ENCODE data around the gene SGK1. TPM values are rescaled to one million over a fixed set of nuclear protein-coding genes. Genes with fewer than 3 reads are reported as not detected.
"Not testable (repeated sequence)": the region's sequence is repeated elsewhere in the genome, so short reads cannot be mapped to it uniquely, and the experiment has no call there.

Gene SGK1
- polyA plus RNA-seq, 1 donor (not counting 4 experiments of a cell fraction or from before 2014, with no cell fraction given), result 156 TPM

- dilution Hi-C loops (cut with MboI; ENCODE audit: extremely low pct_ligation_motif_present, low sequenced_read_pairs), result no loop called here
These were observed 10.0 kb downstream of the SGK1 start for GRCh38 chr6:134307870-134308269.

DNA sequence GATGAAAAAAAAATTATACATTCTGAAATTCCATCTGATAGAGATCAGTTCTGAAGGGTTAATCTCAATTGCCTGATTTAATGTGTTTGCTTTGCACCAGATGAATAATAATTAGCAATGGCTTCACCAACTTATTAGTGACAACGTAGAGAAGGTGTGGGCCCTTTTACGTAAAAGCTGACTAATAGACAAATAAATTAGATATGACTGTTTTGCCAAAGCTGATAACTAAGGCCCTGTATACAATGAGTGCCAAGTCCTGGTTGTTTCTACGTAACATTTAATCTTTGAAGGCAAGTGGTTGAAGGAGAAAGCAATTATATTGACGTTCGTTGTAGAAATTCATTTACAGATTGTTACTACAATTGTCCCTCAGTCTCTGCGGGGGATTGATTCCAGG is 10.8 kb downstream of the SGK1 start:
- Histone ChIP-seq H3K79me2 (ENCODE audit: control insufficient read depth, insufficient read depth, low read length) (no peaks in the 10 kb centered on the region), H3K4me2 (ENCODE audit: control insufficient read depth, extremely low read depth, insufficient read depth, low read depth, low read length) (no peak overlapping the region), H3K27me3 (ENCODE audit: control insufficient read depth, extremely low read depth, insufficient read depth, low read length) (no peaks in the 10 kb centered on the region), H3K4me1 (ENCODE audit: control insufficient read depth, extremely low read depth, insufficient read depth, low read length) (no peaks in the 10 kb centered on the region), H3K27ac (ENCODE audit: control insufficient read depth, insufficient read depth, low read length) (no peak overlapping the region), H4K20me1 (ENCODE audit: control insufficient read depth, extremely low read depth, insufficient read depth, low read length) (no peaks in the 10 kb centered on the region), H3K4me3 (ENCODE audit: control insufficient read depth in 2 of 3, extremely low read depth in 1 of 3, insufficient read depth in 2 of 3, low read depth in 1 of 3, low read length in 3 of 3) (no peak overlapping the region), H2AFZ (ENCODE audit: control insufficient read depth, low read length) (no peak overlapping the region), H3K36me3 (ENCODE audit: control insufficient read depth in 2 of 2, extremely low read depth in 1 of 2, insufficient read depth in 2 of 2, low read length in 2 of 2) (no peaks in the 10 kb centered on the region), H3K9me1 (ENCODE audit: control insufficient read depth, extremely low read depth, insufficient read depth, low read length) (no peaks in the 10 kb centered on the region), H3K9ac (ENCODE audit: control insufficient read depth, extremely low read depth, insufficient read depth, low read length) (no peak overlapping the region), H3K9me3 (ENCODE audit: control insufficient read depth, low read depth, low read length) (no peaks in the 10 kb centered on the region)
- no peak for TF ChIP-seq CTCF (optimal IDR thresholded peaks at IDR 0.05 in 1 of 3, IDR thresholded peaks at IDR 0.05 in 1 of 3, conservative IDR thresholded peaks at IDR 0.05 in 1 of 3; ENCODE audit: extremely low read depth in 1 of 3, insufficient read depth in 2 of 3, low read length in 3 of 3)
- no peak for TF ChIP-seq EZH2 (IDR thresholded peaks at IDR 0.05; ENCODE audit: low read length)
- FAIRE-seq, result no peak
- dilution Hi-C loops (cut with MboI; ENCODE audit: extremely low pct_ligation_motif_present, low sequenced_read_pairs), result no loop called here
- DNase-seq (ENCODE audit: low read depth, low spot score), result no peak

More at GRCh38 chr6:134307870-134308269, 10.0 kb downstream of the SGK1 start:
- H3K4me1 ChIP-seq (ENCODE audit: control insufficient read depth, extremely low read depth, insufficient read depth, low read length), result no peaks in the 10 kb centered on the region
- DNase-seq (ENCODE audit: low read depth, low spot score) (no peak), FAIRE-seq (no peak)
- no peak for TF ChIP-seq CTCF (optimal IDR thresholded peaks at IDR 0.05 in 1 of 3, IDR thresholded peaks at IDR 0.05 in 1 of 3, conservative IDR thresholded peaks at IDR 0.05 in 1 of 3; ENCODE audit: extremely low read depth in 1 of 3, insufficient read depth in 2 of 3, low read length in 3 of 3)
- no peak for TF ChIP-seq EZH2 (IDR thresholded peaks at IDR 0.05; ENCODE audit: low read length)
- no peaks in the 10 kb centered on the region for H3K27me3 ChIP-seq (ENCODE audit: control insufficient read depth, extremely low read depth, insufficient read depth, low read length)
- H3K9me1 ChIP-seq (ENCODE audit: control insufficient read depth, extremely low read depth, insufficient read depth, low read length), result no peaks in the 10 kb centered on the region
- no peak overlapping the region for H3K4me3 ChIP-seq (ENCODE audit: control insufficient read depth in 2 of 3, extremely low read depth in 1 of 3, insufficient read depth in 2 of 3, low read depth in 1 of 3, low read length in 3 of 3)
- no peak overlapping the region for H3K27ac ChIP-seq (ENCODE audit: control insufficient read depth, insufficient read depth, low read length)
- no peaks in the 10 kb centered on the region for H4K20me1 ChIP-seq (ENCODE audit: control insufficient read depth, extremely low read depth, insufficient read depth, low read length)
- no peaks in the 10 kb centered on the region for H3K9me3 ChIP-seq (ENCODE audit: control insufficient read depth, low read depth, low read length)
- H3K79me2 ChIP-seq (ENCODE audit: control insufficient read depth, insufficient read depth, low read length), result no peaks in the 10 kb centered on the region
- H2AFZ ChIP-seq (ENCODE audit: control insufficient read depth, low read length), result no peak overlapping the region
- H3K4me2 ChIP-seq (ENCODE audit: control insufficient read depth, extremely low read depth, insufficient read depth, low read depth, low read length), result no peak overlapping the region
- no peak overlapping the region for H3K9ac ChIP-seq (ENCODE audit: control insufficient read depth, extremely low read depth, insufficient read depth, low read length)
- H3K36me3 ChIP-seq (ENCODE audit: control insufficient read depth in 2 of 2, extremely low read depth in 1 of 2, insufficient read depth in 2 of 2, low read length in 2 of 2), result no peaks in the 10 kb centered on the region

GRCh38 chr6:134304381-134304780 is 13.5 kb downstream of the SGK1 start:
- H3K27me3 ChIP-seq (ENCODE audit: control insufficient read depth, extremely low read depth, insufficient read depth, low read length); FAIRE-seq; dilution Hi-C loops (cut with MboI; ENCODE audit: extremely low pct_ligation_motif_present, low sequenced_read_pairs); H3K4me2 ChIP-seq (ENCODE audit: control insufficient read depth, extremely low read depth, insufficient read depth, low read depth, low read length); H2AFZ ChIP-seq (ENCODE audit: control insufficient read depth, low read length); H3K79me2 ChIP-seq (ENCODE audit: control insufficient read depth, insufficient read depth, low read length); H3K4me1 ChIP-seq (ENCODE audit: control insufficient read depth, extremely low read depth, insufficient read depth, low read length); H3K36me3 ChIP-seq (ENCODE audit: control insufficient read depth in 2 of 2, extremely low read depth in 1 of 2, insufficient read depth in 2 of 2, low read length in 2 of 2); H3K4me3 ChIP-seq (ENCODE audit: control insufficient read depth in 2 of 3, extremely low read depth in 1 of 3, insufficient read depth in 2 of 3, low read depth in 1 of 3, low read length in 3 of 3); H4K20me1 ChIP-seq (ENCODE audit: control insufficient read depth, extremely low read depth, insufficient read depth, low read length); DNase-seq (ENCODE audit: low read depth, low spot score); H3K9me3 ChIP-seq (ENCODE audit: control insufficient read depth, low read depth, low read length); H3K9ac ChIP-seq (ENCODE audit: control insufficient read depth, extremely low read depth, insufficient read depth, low read length); H3K27ac ChIP-seq (ENCODE audit: control insufficient read depth, insufficient read depth, low read length); H3K9me1 ChIP-seq (ENCODE audit: control insufficient read depth, extremely low read depth, insufficient read depth, low read length): not testable (repeated sequence)

All from keratinocyte (primary cell).